NCI-H2029 treated with DMSO at 0.1 percent for 48 hours (cell line): ENCODE data around the gene ERFE.
"Not testable (repeated sequence)": the region's sequence is repeated elsewhere in the genome, so short reads cannot be mapped to it uniquely, and the experiment has no call there.

Source experiments
- DNase-seq: peaks from one replicate; lab custom pipeline; 2025; lab: John Stamatoyannopoulos, UW

The ERFE gene

GRCh38 chr2:238169708-238170251, 11.0 kb downstream of the ERFE start:
- no peak for DNase-seq

DNA sequence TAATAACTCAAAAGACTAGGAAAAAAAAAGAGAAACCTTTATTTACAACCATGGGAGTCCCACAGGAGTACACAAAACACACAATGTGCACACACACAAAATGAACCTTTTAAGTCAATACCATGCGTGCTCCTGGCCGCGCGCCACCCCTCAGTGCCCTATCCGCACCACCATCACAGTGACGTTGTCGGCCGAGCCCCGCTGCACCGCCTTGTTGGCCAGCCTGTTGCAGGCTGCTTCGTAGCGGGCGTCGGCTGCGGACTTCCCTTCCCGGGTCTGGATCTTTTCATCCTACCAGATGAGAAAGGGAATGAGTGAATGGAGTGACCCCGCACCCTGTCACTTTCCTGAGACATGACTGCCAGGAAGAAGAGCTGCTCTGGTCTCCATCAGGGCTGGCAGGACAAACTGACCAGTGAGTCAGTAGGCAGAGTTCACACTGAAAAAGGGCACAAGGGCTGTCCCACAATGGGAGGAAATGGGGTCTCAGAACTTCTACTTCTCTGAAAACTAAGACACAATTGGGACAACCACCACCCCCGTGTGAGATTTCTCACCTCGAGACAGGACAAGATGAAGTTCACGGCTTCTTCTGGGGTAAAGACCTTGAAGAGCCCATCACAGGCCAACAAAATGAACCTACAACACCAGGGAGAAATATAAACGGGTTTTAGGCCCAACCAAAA, 11.8 kb downstream of the ERFE start:
- DNase-seq: peak; percentile 80

- not testable (repeated sequence) for DNase-seq
Observed at GRCh38 chr2:238171072-238171431, 12.3 kb downstream of the ERFE start.

GRCh38 chr2:238171575-238172187, 12.9 kb downstream of the ERFE start:
- no peak for DNase-seq

GRCh38 chr2:238172439-238172838, 13.7 kb downstream of the ERFE start:
- DNase-seq: no peak

GRCh38 chr2:238173692-238174091, 14.9 kb downstream of the ERFE start:
- no peak for DNase-seq

- no peak for DNase-seq
Observed at GRCh38 chr2:238174291-238174690, 15.5 kb downstream of the ERFE start.

- DNase-seq: peak; percentile 84
Observed at GRCh38 chr2:238174701-238175100, 15.9 kb downstream of the ERFE start.

DNA sequence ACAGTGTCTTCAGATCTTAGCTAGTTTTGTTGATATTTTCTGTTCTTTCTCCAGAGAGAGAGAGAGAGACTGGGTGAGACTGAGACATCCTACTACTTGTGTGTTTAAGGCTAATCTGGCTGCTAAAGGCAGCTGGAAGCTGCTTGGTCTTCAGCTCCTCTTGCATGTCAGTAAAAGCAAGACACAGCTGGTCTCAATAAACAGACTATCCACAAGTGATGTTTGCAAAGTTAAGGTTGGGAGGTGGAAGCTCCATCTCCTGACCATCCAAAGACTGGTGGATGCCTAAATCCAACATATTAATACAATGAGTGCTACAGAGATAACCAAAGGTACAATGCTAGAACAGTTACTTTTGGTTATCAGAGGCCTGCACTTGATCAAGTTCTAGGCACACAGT, 17.8 kb downstream of the ERFE start:
- DNase-seq: no peak

DNA sequence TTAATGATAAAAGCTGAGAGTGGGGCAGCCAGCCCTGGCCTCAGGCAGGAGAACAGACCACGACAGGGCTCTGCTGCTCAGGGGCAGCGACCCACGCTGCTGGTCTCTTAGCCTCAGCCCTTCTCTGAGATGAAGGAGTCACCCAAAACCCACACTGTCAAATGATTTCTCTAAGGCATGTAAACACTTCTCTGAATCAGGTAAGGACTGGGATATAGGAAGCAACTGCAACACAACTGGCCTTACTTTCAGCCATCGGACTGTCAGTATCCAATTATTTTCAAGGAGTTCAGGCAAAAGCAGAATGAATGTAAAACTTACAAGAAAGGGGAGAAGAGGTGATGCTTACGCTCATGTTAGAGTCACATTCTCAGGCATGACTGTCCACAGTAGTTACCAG, 21.8 kb downstream of the ERFE start:
- DNase-seq: no peak

- no peak for DNase-seq
Observed at GRCh38 chr2:238182362-238182761, 23.6 kb downstream of the ERFE start.

DNA sequence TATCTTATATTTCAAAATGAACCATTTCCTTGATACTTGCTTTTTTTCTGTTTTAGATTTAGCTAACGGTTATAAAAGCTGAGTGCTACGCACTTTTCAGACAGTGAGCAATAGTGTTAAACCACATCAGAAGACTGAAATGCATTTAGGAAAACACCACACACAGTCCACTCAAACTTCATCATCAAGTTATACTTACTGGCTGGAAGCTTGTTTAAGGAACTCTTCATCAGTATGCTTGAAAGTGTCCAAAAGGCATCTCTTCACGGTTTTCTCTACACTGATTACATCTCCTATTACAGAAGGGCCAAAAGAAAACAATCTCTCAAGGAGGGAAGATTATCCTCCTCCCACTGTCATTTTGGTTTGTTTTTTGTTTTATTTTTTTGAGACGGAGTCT, 25.1 kb downstream of the ERFE start:
- no peak for DNase-seq

DNA sequence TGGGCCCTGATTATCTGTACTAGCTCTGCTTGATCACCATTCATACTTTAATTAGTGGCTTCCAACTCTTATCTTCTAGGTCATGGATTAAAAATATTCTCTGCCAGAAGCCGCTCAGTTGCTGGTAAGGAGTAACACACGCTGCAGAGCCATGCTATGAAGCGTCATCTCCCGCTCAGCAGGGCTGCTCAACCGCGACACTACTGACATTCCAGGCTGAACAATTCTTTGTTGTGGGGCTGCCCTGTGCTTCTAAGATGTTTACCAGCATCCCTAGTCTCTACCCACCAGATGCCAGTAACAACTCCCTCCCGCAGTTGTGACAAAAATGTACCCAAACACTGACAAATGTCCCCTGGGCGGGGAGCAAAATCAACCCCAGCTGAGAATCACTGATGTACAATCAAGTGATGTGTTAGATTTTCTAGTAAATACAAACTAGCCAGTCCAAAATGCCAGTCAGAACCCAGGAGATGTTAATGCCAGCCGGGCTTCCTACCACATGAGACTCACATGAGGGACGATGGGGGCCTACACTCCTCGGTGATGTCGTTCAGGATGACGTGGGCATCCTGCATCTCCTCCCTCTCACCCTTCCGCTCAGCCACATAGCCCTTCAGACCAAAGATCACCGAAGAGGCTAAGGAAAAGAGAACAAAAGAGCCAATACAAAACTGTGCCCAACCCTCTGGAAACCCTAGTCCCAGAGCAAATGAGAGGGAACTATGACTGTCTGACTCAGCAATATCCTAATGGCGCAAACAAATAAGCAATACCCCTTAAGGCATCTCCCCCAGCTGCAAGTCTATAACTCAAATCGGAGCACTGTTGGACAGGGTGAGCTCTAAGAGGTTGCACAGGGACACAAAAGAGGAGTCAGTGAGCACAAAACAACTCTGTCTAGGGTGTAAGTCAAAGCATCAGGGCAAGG, 29.1 kb downstream of the ERFE start:
- no peak for DNase-seq

DNA sequence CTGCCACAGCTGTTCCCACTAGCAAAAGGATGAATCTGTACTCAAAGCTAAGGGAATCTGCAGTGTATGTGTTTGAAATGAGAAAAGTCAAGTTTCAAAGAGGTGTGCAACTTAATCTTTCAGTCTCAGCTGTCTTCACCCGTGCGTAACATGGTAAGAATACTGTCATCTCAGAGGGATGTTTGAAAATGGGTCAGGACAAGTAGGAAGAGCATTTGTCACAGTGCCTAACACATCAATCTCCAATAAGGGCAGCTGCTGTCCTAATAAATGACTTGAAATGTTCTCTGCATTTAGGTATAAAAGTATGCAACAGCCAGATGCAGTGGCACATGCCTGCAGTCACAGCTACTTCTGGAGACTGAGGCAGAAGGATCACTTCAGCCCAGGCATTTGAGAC, 31.7 kb downstream of the ERFE start:
- no peak for DNase-seq

DNA sequence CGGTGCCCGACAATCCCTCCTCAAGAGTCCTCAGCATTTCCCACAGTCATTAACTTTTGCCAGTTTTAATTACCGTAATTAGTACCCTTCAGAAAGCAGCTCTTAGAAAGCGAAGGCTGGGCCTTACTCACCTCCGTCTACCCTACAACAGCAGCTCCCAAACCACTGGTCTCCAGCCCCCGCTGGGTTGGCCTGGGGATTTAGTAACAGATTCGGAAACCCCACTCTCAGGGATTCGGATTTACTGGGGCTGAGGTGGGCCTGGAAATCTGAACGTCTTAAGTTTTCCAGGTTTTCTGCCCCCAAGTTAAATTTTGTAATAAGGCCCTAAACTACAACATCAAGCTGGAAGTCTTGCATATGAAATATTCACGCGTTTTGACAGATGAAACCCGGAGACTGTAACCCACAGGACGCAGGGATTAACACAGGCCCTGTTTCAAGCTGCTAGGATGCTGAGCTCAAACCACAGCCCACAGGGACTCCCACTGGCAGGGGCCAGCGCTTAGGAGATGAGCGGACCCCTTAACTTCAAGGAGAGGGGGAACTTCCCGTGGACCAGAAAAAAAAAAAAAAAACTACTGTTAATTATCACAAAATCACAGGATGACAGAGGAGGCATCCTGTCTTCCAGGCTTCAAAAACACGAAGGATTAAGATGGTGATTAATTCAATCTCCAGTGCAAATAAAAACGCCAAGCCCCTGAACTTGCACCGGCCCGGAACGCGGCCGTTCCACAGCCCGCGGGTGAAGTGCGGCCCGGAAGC, 43.7 kb downstream of the ERFE start:
- DNase-seq: no peak

DNA sequence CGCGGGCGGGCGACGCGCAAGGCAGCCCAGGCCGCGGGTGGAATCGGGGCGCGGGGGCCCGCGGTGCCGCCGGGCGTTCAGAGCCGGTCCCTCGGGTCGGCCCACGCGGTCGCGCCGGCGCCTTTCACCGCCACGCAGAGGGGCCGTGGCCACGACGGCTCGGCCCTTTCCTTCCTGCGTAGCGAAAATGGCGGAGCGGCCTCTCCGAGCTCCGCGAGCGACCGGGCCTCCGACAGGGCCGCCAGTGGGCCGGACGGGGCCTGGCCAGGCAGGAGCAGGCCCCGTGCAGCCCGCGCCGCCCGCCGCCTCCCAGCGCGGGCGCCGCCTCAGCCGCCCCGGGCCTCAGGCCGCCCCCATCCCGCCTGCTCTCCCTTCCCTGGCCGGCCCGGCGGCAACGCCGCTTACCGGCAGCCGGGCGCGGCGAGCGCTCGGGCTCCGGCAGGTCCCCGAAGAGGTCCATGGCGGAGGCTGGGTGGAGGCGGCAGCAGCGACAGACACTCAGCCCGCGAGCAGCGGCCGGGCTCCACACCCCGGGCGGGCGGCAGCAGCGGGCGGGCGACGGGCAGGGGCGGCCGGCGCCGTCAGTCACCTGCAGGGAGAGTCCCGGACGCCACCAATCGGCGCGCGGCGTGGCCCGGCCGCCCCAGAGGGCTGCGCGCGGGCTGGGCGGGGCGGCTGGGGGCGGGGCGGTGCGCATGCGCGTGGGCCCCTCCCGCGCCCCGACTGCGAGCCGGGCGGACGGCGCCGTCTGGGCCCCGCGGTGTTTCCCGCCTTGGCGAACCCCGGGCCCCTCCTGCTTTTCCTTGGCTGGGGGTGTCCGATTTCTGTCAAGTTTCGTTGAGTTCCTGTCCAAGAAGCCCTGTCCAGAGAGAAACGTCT, 44.6 kb downstream of the ERFE start, which contains the start of gene ILKAP:
Gene ILKAP (minus strand): TSS at position 602 of the 879 bp plus-strand sequence. CDS start 142 bp downstream, at position 460.
- peak; percentile 44 for DNase-seq

- no peak for DNase-seq
Observed at GRCh38 chr2:238203973-238204683, 45.4 kb downstream of the ERFE start.

GRCh38 chr2:238207006-238207405, 48.2 kb downstream of the ERFE start:
- no peak for DNase-seq

DNA sequence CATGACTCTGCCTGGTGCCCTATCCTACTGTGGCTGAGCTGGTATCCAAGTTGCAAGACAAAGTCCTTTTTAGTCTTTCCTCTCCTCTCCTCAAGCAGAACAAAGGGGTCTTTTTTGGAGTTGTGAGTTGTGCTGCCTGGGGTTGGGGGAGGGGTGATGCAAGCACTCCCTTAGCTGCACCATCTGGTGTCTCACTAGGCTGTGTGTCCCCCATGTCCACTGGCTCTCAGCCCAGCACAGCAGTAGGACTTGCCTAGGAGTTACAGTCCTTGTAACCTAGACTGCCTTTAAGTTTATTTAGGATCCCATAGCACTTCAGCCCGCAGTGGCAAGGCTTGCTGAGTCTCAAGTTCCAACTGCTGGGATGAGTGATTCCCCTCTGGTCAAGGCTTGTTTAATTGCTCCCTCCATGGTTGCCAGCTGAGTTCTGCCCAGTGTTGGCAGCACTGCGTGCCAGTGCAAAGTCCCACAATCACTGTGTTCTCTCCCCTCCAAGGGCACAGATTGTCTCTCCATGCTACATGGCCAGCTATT, 57.9 kb downstream of the ERFE start:
- DNase-seq: peak; percentile 49
